AG04450 (cell line): ENCODE results near the gene LARP1. TPM values are rescaled to one million over a fixed set of nuclear protein-coding genes. Genes with fewer than 3 reads are reported as not detected.

Experiments used
- CTCF ChIA-PET: fragments of 300-600, 350-600 bp; formaldehyde crosslinking; extraction: SDS; loops from one replicate; lab custom pipeline; 2022; ENCODE audit warnings: antibody characterized with exemption, inconsistent platforms; lab: Charles Lee
- POLR2A ChIA-PET: fragments of 350-600 bp; formaldehyde crosslinking; extraction: SDS; loops from one replicate; lab custom pipeline; 2021; ENCODE audit warnings: antibody characterized with exemption, inconsistent platforms; lab: Yijun Ruan, JAX
- DNase-seq: peaks from one replicate; pipeline ENCODE4 v3.0.0-alpha.2; 2011; ENCODE audit warnings: low read depth, low spot score
- H3K27ac ChIP-seq: one replicate; pipeline ENCODE4 v1.5.1; 2012; ENCODE audit warnings: low read depth, low read length, control low read depth
- H3K27me3 ChIP-seq: one replicate; pipeline ENCODE4 v1.6.0; 2012; ENCODE audit warnings: low read length; ENCODE audit not compliant: control insufficient read depth, insufficient read depth
- H3K4me3 ChIP-seq: 2 replicates; pipeline ENCODE4 v1.5.1; 2011; ENCODE audit warnings: mild to moderate bottlenecking, low read depth, low read length, control low read depth
- H3K9me3 ChIP-seq: 2 replicates; pipeline ENCODE4 v1.5.1; 2012; ENCODE audit warnings: low read length; ENCODE audit not compliant: control insufficient read depth, insufficient read depth
- polyA plus RNA-seq: library from polyadenylated mRNA; depleted of rRNA; stranded (reverse); fragments of >200 nt; gene quantifications from 2 replicates; pipeline ENCODE4 v1.2.3, GENCODE V29; 2011
- TF ChIP-seq, protein P1 (sequence below): IDR thresholded peaks from 2 replicates; pipeline ENCODE4 v1.5.1; 2011; ENCODE audit warnings: low read depth, low read length, control low read depth, inconsistent platforms

The LARP1 gene
- polyA plus RNA-seq, 1 experiment, result 54.9 TPM

- DNase-seq, result no peak
- H3K27me3 ChIP-seq, result no peaks in the 10 kb centered on the region
- ChIA-PET CTCF (no interaction called here), POLR2A (no interaction called here)
- TF ChIP-seq, protein P1, sequence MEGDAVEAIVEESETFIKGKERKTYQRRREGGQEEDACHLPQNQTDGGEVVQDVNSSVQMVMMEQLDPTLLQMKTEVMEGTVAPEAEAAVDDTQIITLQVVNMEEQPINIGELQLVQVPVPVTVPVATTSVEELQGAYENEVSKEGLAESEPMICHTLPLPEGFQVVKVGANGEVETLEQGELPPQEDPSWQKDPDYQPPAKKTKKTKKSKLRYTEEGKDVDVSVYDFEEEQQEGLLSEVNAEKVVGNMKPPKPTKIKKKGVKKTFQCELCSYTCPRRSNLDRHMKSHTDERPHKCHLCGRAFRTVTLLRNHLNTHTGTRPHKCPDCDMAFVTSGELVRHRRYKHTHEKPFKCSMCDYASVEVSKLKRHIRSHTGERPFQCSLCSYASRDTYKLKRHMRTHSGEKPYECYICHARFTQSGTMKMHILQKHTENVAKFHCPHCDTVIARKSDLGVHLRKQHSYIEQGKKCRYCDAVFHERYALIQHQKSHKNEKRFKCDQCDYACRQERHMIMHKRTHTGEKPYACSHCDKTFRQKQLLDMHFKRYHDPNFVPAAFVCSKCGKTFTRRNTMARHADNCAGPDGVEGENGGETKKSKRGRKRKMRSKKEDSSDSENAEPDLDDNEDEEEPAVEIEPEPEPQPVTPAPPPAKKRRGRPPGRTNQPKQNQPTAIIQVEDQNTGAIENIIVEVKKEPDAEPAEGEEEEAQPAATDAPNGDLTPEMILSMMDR, result no peak
- H3K9me3 ChIP-seq, result no peaks in the 10 kb centered on the region
- no peak overlapping the region for H3K4me3 ChIP-seq
- no peak overlapping the region for H3K27ac ChIP-seq
Measured at GRCh38 chr5:154766558-154767281, 11.5 kb downstream of the LARP1 start.

DNA sequence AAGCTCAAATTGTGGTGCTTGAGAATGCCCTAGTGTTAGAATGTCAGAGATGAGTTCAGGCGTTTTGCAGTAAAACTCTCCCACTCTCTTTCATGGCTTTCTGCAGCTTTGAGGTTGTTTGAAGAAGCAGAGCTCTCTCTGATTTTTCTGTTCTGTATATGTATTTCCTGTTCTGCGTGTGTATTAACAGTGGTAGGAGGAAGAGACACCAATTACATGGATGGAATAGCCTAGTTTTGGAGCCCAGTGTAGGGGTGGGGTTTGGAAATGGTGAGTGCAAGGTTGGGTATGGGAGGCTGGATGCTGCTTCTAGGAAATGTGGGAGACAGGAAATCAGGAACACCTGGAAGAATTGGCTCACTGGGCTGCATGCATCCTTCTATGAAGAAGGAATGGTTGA lies 12.4 kb downstream of the LARP1 start:
- H3K27me3 ChIP-seq, result no peaks in the 10 kb centered on the region
- no peak overlapping the region for H3K27ac ChIP-seq
- TF ChIP-seq, protein P1, result no peak
- H3K9me3 ChIP-seq, result no peaks in the 10 kb centered on the region
- ChIA-PET POLR2A (no interaction called here), CTCF (no interaction called here)
- H3K4me3 ChIP-seq, result no peak overlapping the region
- no peak for DNase-seq

DNA sequence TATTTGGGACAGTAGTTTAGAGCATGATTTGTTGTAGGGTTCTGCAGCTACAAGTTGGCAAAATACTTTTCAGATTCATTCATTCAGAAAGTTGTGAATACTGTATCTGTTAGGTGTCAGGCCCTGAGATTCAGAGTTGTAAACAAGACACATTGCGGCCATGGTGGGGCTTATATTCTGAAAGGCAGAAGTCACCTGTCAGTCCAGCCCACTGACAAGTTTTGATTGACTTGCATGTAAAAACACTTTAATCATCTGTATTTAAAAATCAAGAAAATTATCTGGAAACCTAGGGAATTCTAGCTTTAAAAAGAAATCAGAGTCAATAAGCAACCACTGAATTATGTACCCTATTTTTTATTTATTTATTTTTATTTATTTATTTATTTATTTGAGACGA lies 13.0 kb downstream of the LARP1 start:
- POLR2A ChIA-PET, result no interaction called here
- no peak overlapping the region for H3K27ac ChIP-seq
- no peaks in the 10 kb centered on the region for H3K9me3 ChIP-seq
- H3K27me3 ChIP-seq, result no peaks in the 10 kb centered on the region
- DNase-seq, result no peak
- CTCF ChIA-PET, result no interaction called here
- TF ChIP-seq, protein P1, result no peak
- no peak overlapping the region for H3K4me3 ChIP-seq

DNA sequence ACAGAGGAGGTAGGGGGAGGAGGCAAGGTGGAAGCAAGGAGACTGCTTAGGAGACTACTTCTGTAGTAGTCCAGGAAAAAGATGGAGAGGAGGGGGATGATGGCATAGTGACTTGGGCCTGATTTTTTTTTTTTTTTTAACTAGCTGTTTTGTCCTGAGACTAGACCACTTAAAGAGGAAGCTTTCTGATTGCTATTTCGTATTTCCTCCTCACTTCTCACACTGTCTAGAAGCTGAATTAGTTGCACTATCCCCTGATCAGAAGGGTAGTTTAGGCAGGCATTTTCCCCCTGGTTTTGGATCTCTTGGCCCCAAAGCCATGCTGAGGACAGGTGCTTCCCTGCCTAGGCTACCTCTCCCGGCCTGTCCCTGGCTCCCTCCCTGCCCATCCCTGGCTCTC lies 14.9 kb downstream of the LARP1 start:
- CTCF ChIA-PET, result no interaction called here

GRCh38 chr5:154771383-154771901 lies 16.3 kb downstream of the LARP1 start:
- peak; percentile 73 for DNase-seq
- H3K27ac ChIP-seq, result peak overlapping the region; percentile 80
- ChIA-PET POLR2A (interaction anchor here (1.0 kb wide), 1 partner anchor 9 kb away, joined by 3 read pairs; no protein-coding TSS in a partner anchor), CTCF (interaction anchor here (0.8 to 2.3 kb wide), 2 partner anchors 18 to 122 kb away, joined by 3 to 11 read pairs; no protein-coding TSS in a partner anchor)
- H3K27me3 ChIP-seq, result no peaks in the 10 kb centered on the region
- TF ChIP-seq, protein P1, result peak; percentile 23; the same call in 1 of the 2 replicates
- no peaks in the 10 kb centered on the region for H3K9me3 ChIP-seq
- H3K4me3 ChIP-seq, result peak overlapping the region; percentile 41

More for the DNA sequence above, 14.9 kb downstream of the LARP1 start:
- POLR2A ChIA-PET, result no interaction called here
- Histone ChIP-seq H3K4me3 (no peak overlapping the region), H3K27ac (no peak overlapping the region), H3K9me3 (no peaks in the 10 kb centered on the region), H3K27me3 (no peaks in the 10 kb centered on the region)
- no peak for DNase-seq
- TF ChIP-seq, protein P1, result no peak
